Astrocyte (in vitro differentiated cells and primary cell): ENCODE measurements around the gene EIF3K. TPM values are rescaled to one million over a fixed set of nuclear protein-coding genes. Genes with fewer than 3 reads are reported as not detected.

Source experiments
- DNase-seq: peaks from one replicate; pipeline ENCODE4 v3.0.0-alpha.2; 2010; ENCODE audit warnings: low read depth
- FAIRE-seq: peaks from 2 replicates; lab custom pipeline; 2011; peaks lifted over from hg19 to GRCh38; lab: Jason Lieb, UNC
- H2AFZ ChIP-seq: 2 replicates; pipeline ENCODE4 v1.6.0; 2012; ENCODE audit warnings: low read depth, low read length, inconsistent platforms
- H3K27ac ChIP-seq: 2 replicates; pipeline ENCODE4 v1.5.1; 2011; ENCODE audit warnings: low read depth, low read length, inconsistent platforms
- H3K27me3 ChIP-seq: 2 replicates; pipeline ENCODE4 v1.6.0; 2011; ENCODE audit warnings: low read length, inconsistent platforms; ENCODE audit not compliant: insufficient read depth
- H3K36me3 ChIP-seq: 2 replicates; pipeline ENCODE4 v1.5.1; 2011; ENCODE audit warnings: low read length, inconsistent platforms; ENCODE audit not compliant: insufficient read depth
- H3K4me1 ChIP-seq: 2 replicates; pipeline ENCODE4 v1.5.1; 2011; ENCODE audit warnings: low read length, inconsistent platforms; ENCODE audit not compliant: insufficient read depth
- H3K4me2 ChIP-seq: 2 replicates; pipeline ENCODE4 v1.6.0; 2012; ENCODE audit warnings: low read length, inconsistent platforms
- H3K4me3 ChIP-seq: 2 replicates; pipeline ENCODE4 v1.5.1; 2011; ENCODE audit warnings: low read depth, mild to moderate bottlenecking, low read length, inconsistent platforms; ENCODE audit not compliant: insufficient read depth
- H3K79me2 ChIP-seq: 2 replicates; pipeline ENCODE4 v1.6.0; 2012; ENCODE audit warnings: mild to moderate bottlenecking, low read length, inconsistent platforms; ENCODE audit not compliant: insufficient read depth
- H3K9ac ChIP-seq: 2 replicates; pipeline ENCODE4 v1.6.0; 2012; ENCODE audit warnings: mild to moderate bottlenecking, low read length, inconsistent platforms
- H3K9me3 ChIP-seq: 2 replicates; pipeline ENCODE4 v1.5.1; 2012; ENCODE audit warnings: low read depth, mild to moderate bottlenecking, low read length, inconsistent platforms; ENCODE audit not compliant: insufficient read depth
- H4K20me1 ChIP-seq: 2 replicates; pipeline ENCODE4 v1.6.0; 2012; ENCODE audit warnings: low read length, inconsistent platforms; ENCODE audit not compliant: insufficient read depth
- H3K27ac Mint-ChIP-seq: one replicate; pipeline ENCODE4 v1.8.0; 2021; ENCODE audit warnings: mild to moderate bottlenecking, mixed read lengths; ENCODE audit not compliant: unreplicated experiment
- H3K27me3 Mint-ChIP-seq: one replicate; pipeline ENCODE4 v1.8.0; 2021; ENCODE audit warnings: low read depth, mixed read lengths; ENCODE audit not compliant: unreplicated experiment
- H3K36me3 Mint-ChIP-seq: one replicate; pipeline ENCODE4 v1.8.0; 2021; ENCODE audit warnings: low read depth, mixed read lengths; ENCODE audit not compliant: unreplicated experiment
- H3K4me1 Mint-ChIP-seq: one replicate; pipeline ENCODE4 v1.8.0; 2021; ENCODE audit warnings: low read depth, mixed read lengths; ENCODE audit not compliant: unreplicated experiment
- H3K4me3 Mint-ChIP-seq: one replicate; pipeline ENCODE4 v1.8.0; 2021; ENCODE audit warnings: mild to moderate bottlenecking, moderate library complexity, mixed read lengths; ENCODE audit not compliant: unreplicated experiment
- H3K9me3 Mint-ChIP-seq: one replicate; pipeline ENCODE4 v1.8.0; 2021; ENCODE audit warnings: mild to moderate bottlenecking, mixed read lengths; ENCODE audit not compliant: unreplicated experiment
- CTCF ChIP-seq: IDR thresholded peaks from 2 replicates; pipeline ENCODE4 v1.5.1; 2011; ENCODE audit warnings: low read depth, mild to moderate bottlenecking, inconsistent platforms, low read length, moderate library complexity; ENCODE audit not compliant: insufficient read depth
- EZH2 ChIP-seq: IDR thresholded peaks from 2 replicates; pipeline ENCODE4 v1.6.1; 2012; ENCODE audit warnings: mild to moderate bottlenecking, low read length, inconsistent platforms; ENCODE audit not compliant: insufficient read depth
- total RNA-seq: library from RNA; stranded (reverse); gene quantifications from 2 replicates; pipeline ENCODE4 v1.2.1, GENCODE V29; 2021

The EIF3K gene
- total RNA-seq, 1 donor from 2014 or later: 229 TPM

- no peak for DNase-seq
- Histone ChIP-seq H3K9ac (peak overlapping the region; percentile 85), H3K9me3 (no peaks in the 10 kb centered on the region), H3K27ac (peak overlapping the region; percentile 100), H3K4me2 (peak overlapping the region; percentile 79), H3K36me3 (no peaks in the 10 kb centered on the region), H3K4me1 (peaks cover 57% of the 10 kb centered on the region), H2AFZ (no peak overlapping the region), H3K27me3 (no peaks in the 10 kb centered on the region), H3K79me2 (peaks cover 92% of the 10 kb centered on the region), H4K20me1 (peaks cover 10% of the 10 kb centered on the region), H3K4me3 (no peak overlapping the region)
- Mint-ChIP-seq H3K4me3 (peak overlapping the region; percentile 62), H3K36me3 (peaks cover 36% of the 10 kb centered on the region), H3K27me3 (no peaks in the 10 kb centered on the region), H3K4me1 (peaks cover 81% of the 10 kb centered on the region), H3K27ac (peak overlapping the region; percentile 99), H3K9me3 (peaks cover 2% of the 10 kb centered on the region)
- no peak for TF ChIP-seq CTCF
- no peak for TF ChIP-seq EZH2
- no peak for FAIRE-seq
Measured at GRCh38 chr19:38684862-38685665, 66.1 kb downstream of the EIF3K start.

GRCh38 chr19:38685666-38686529, 66.9 kb downstream of the EIF3K start:
- Mint-ChIP-seq H3K27me3 (no peaks in the 10 kb centered on the region), H3K4me3 (peak overlapping the region; percentile 45), H3K4me1 (peaks cover 78% of the 10 kb centered on the region), H3K9me3 (peaks cover 2% of the 10 kb centered on the region), H3K27ac (peak overlapping the region; percentile 99), H3K36me3 (peaks cover 37% of the 10 kb centered on the region)
- Histone ChIP-seq H3K27ac (peak overlapping the region; percentile 100), H2AFZ (no peak overlapping the region), H3K9me3 (no peaks in the 10 kb centered on the region), H3K4me3 (no peak overlapping the region), H3K4me2 (peak overlapping the region; percentile 79), H3K79me2 (peaks cover 92% of the 10 kb centered on the region), H3K9ac (peak overlapping the region; percentile 85), H3K4me1 (peaks cover 56% of the 10 kb centered on the region), H3K36me3 (no peaks in the 10 kb centered on the region), H3K27me3 (no peaks in the 10 kb centered on the region), H4K20me1 (peaks cover 6% of the 10 kb centered on the region)
- DNase-seq (peak; percentile 53), FAIRE-seq (no peak)
- peak; percentile 52 for TF ChIP-seq CTCF
- no peak for TF ChIP-seq EZH2
